ENCODE measurements around the gene SPDYE11.
"Not testable (repeated sequence)": the region's sequence is repeated elsewhere in the genome, so short reads cannot be mapped to it uniquely, and the experiment has no call there.

DNA sequence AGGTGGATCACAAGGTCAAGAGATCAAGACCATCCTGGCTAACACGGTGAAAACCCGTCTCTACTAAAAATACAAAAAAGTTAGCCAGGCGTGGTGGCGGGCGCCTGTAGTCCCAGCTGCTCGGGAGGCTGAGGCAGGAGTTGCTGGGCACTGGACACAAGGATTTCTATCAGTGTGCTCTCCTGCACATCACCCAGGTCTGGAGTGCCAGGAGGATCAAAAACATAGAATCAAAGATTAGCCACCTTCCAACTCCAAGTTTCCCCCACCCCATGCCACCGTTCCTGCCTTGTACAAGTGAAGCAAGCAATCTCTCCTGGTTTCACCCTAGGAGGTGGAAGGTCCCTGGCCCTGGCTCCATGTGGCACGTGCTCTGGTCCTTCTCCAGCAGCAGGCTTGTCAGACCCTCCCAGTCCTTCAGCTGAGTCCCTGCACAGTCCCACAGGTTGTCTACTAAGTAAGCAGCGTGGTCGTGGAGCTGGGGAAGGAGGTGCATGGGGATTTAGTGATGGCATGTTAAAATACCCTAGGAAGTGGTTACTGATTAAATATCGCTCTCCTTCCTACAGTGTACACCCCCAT lies 59.7 kb downstream of the SPDYE11 start:
- TF ChIP-seq, protein P1, sequence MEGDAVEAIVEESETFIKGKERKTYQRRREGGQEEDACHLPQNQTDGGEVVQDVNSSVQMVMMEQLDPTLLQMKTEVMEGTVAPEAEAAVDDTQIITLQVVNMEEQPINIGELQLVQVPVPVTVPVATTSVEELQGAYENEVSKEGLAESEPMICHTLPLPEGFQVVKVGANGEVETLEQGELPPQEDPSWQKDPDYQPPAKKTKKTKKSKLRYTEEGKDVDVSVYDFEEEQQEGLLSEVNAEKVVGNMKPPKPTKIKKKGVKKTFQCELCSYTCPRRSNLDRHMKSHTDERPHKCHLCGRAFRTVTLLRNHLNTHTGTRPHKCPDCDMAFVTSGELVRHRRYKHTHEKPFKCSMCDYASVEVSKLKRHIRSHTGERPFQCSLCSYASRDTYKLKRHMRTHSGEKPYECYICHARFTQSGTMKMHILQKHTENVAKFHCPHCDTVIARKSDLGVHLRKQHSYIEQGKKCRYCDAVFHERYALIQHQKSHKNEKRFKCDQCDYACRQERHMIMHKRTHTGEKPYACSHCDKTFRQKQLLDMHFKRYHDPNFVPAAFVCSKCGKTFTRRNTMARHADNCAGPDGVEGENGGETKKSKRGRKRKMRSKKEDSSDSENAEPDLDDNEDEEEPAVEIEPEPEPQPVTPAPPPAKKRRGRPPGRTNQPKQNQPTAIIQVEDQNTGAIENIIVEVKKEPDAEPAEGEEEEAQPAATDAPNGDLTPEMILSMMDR (conservative IDR thresholded peaks at IDR 0.05; ENCODE audit: low read depth, low read length) = not testable (repeated sequence)
- not testable (repeated sequence) for TF ChIP-seq EZH2phosphoT487 (IDR thresholded peaks at IDR 0.05; ENCODE audit: borderline replicate concordance, low read length); EZH2 (IDR thresholded peaks at IDR 0.05; ENCODE audit: low read length, unreplicated experiment)

Measured in PC-3 (cell line).